DMS 273 treated with DMSO at 0.1 percent for 48 hours (cell line): ENCODE measurements around the gene AP4M1.

Experiments
- DNase-seq: peaks from one replicate; lab custom pipeline; 2025; lab: John Stamatoyannopoulos, UW

Gene AP4M1

DNA sequence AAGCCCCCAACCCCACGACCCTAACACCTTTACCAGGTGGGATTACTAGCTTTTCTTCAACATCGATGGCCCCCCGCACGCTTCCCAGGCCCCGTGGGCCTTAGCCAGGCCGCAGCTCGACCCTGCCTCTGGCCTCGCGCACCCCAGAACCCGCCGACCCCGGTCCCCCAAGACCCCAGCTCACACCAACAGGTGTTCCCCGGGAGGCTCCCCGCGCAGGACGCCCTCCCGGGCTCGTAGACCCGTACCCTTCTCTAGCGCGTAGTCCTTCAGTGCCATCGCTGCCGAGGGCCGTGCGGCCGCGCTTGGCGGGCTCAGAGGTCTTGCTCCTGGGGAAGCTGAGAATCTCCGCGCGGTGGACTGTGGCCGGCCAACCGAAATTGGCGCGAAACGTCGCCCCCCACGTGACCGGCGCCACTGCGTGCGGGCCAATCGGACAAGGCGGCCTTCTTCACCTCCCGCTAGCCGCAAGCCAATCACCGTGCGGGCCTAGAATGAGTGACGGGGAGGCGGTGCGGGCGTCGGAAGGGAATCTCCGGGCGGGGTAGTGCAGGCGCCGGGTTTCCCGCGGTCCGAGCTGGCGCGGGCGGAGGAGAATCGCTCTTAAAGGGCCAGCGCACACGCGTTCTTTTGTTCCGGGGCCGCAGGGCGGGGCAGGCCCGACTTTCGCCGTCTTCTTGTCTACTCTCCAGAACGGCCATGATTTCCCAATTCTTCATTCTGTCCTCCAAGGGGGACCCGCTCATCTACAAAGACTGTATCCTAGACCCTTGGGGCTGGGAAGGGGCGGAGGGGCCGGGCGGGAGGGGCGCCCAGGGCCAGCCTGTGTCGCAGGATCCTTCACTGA, at the start of gene AP4M1, which contains the start of gene MCM7:
TSS of gene AP4M1 (plus strand) at position 628 of the 847 bp plus-strand sequence. CDS start at position 700, 72 bp downstream.
TSS of gene MCM7 (minus strand) at position 382 of the 847 bp plus-strand sequence. CDS start at position 279, 103 bp downstream.
- DNase-seq, result peak; percentile 99

GRCh38 chr7:100053215-100053614, 48.2 kb upstream of the AP4M1 start:
- peak; percentile 57 for DNase-seq

DNA sequence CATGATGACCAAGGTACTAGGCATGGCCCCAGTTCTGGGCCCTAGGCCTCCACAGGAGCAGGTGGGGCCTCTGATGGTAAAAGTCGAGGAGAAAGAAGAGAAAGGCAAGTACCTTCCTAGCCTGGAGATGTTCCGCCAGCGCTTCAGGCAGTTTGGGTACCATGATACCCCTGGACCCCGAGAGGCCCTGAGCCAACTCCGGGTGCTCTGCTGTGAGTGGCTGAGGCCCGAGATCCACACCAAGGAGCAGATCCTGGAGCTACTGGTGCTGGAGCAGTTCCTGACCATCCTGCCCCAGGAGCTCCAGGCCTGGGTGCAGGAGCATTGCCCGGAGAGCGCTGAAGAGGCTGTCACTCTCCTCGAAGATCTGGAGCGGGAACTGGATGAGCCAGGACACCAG, 44.4 kb upstream of the AP4M1 start:
- DNase-seq, result no peak

GRCh38 chr7:100059251-100059739, 42.1 kb upstream of the AP4M1 start:
- DNase-seq, result no peak

GRCh38 chr7:100061518-100062193, 39.8 kb upstream of the AP4M1 start:
- DNase-seq, result no peak

- DNase-seq, result no peak
Observed at GRCh38 chr7:100063376-100063775, 38.1 kb upstream of the AP4M1 start.

- DNase-seq, result no peak
Observed at GRCh38 chr7:100064162-100064561, 37.3 kb upstream of the AP4M1 start.

- DNase-seq, result no peak
Observed at GRCh38 chr7:100065452-100066186, 35.8 kb upstream of the AP4M1 start.

DNA sequence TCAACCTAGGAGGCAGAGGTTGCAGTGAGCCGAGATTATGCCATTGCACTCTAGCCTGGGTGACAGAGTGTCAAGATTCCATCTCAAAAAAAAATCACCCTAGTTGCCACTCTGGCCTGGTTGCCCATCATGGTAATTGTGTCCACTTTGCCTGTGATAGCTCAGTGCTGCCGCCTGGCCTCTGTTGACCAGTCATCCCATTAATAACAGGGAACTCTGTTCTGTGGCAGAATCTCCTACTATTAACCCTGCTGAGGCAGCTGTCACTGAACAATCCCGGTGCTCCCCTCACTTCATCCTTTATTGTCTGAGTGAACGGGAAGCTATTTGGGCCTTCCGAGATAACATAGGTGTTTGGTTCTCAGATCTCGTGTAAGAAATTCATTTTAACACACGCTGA, 34.5 kb upstream of the AP4M1 start:
- no peak for DNase-seq

DNA sequence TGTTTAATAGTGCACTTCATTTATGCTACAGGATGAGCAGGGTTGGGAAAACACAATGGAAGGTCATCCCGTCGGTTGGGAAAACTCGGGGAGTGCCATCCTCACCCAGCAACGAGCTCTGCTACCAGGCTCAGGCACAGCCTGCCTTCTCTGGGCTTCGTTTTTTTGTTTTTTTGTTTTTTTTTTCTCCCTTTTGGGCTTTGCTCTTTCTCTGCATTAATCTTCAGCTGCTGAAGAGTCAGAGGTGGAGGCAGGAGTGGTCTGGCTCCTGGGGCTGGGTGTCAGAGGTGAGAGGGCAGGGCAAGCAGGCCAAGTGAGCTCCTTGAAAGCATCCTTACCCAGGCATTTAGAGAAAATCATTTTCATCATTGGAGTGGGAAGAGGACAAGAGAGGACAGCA, 31.5 kb upstream of the AP4M1 start:
- DNase-seq, result no peak

GRCh38 chr7:100071018-100071723, 30.3 kb upstream of the AP4M1 start:
- no peak for DNase-seq

DNA sequence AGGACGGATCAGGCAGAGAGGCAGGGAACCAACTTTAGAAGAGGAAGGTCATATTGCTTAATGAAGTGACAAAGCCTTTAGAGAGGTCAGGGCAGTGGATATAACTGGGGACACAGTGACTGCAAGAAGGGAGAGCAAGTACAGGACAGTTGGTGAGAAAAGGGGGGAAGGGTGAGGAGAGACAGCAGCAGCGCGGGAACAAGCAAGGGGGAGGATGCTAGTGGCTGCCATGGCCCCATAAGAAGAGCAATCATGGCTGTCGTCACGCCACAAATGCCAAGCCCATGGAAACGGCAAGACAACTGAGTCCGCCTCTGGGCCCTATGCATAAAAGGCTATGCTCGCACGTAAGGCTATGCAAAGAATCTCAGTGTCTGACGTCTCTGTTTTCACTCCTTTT, 29.0 kb upstream of the AP4M1 start:
- no peak for DNase-seq

DNA sequence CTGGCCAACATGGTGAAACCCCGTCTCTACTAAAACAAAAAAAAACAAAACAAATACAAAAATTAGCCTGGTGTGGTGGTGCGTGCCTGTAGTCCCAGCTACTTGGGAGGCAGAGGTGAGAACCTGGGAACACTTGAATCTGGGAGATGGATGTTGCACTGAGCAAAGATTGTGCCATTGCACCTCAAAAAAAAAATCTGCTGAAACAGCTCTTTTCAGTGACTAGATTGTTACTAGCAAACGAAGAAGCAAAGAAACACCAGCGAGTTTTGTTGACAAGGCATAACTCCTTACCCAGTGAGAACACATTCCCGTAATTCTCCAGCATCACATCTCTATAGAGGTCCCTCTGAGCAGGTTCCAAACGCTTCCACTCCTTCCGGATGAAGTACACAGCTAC, 26.6 kb upstream of the AP4M1 start:
- DNase-seq, result no peak

DNA sequence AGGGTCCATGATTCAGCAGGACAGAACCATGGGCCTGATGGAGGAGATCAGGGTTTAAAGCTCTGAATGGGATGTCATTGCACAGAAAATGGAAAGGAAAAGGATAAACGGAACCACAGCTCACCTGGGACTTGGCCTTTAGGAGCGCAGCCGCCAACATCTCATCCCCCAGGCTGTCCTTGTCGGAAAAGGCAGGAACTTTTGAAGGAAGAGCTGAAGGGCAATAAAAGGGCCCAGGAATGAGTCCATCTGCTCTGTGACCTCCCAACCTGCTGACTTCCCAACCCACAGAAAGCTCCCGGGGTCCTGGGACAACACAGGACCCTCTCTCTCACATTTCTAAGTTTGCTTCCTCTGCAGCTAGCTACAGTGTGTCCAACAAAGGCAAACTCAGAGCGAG, 26.0 kb upstream of the AP4M1 start:
- no peak for DNase-seq

DNA sequence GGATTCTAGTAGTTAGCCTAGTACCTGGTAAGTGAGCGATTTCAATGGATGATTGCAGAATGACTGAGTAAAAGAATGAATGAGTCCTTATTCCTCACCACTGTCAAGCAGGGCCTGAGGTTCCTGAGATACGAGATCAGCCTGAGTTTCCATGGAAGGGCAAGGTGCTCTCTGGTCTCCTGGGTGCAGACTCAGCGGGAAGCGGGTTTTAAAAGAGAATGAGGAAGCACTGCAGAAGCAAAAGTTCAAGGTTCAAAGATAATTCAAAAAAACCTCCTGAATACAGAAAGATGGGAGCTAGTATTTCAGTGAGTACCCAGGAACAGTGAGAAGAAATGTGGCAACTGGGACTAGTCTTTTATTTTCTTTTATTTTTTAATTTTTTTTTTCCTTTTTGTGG, 24.2 kb upstream of the AP4M1 start:
- DNase-seq, result no peak

- no peak for DNase-seq
Observed at GRCh38 chr7:100079024-100079560, 22.4 kb upstream of the AP4M1 start.

- no peak for DNase-seq
Observed at GRCh38 chr7:100080907-100081534, 20.4 kb upstream of the AP4M1 start.

GRCh38 chr7:100081535-100082102, 19.8 kb upstream of the AP4M1 start, which contains the start of gene ZNF3:
TSS of gene ZNF3 (minus strand) at chr7:100081723. CDS start at chr7:100077357, 4,366 bp downstream.
- peak; percentile 98 for DNase-seq

DNA sequence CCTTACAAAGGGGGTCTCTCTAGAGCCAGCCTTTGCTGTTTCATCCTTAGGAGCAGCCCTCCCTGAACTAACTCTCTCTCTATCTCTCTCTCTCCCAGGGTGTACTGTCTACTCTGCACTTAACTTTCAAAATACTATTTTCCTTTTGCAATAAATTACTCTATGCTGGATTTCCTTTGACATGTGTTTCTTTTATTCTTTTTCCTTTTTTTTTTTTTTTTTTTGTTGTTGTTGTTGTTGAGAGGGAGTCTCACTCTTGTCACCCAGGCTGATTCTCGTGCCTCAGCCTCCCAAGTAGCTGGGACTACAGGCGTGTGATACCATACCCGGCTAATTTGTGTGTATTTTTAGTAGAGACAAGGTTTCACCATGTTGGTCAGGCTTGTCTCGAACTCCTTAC, 18.5 kb upstream of the AP4M1 start:
- no peak for DNase-seq

GRCh38 chr7:100085515-100085914, 15.9 kb upstream of the AP4M1 start:
- DNase-seq, result no peak
